HepG2 (cell line): ENCODE measurements around the gene DAZAP1. TPM values are rescaled to one million over a fixed set of nuclear protein-coding genes. Genes with fewer than 3 reads are reported as not detected.

Source experiments
- ATAC-seq: fragments of 200-7000 bp; cut with Tn5 transposase; 3 replicates; pipeline ENCODE4 v1.9.1; 2020; ENCODE audit warnings: mild to moderate bottlenecking, moderate library complexity
- BruUV-seq: library from RNA; stranded (reverse); fragments of 400-500 nt; replicated peaks from 2 replicates; lab custom pipeline; 2021; lab: Mats Ljungman, UMichigan
- CTCF ChIA-PET: fragments of 300-600 bp; formaldehyde crosslinking; extraction: SDS; loops from one replicate; lab custom pipeline; 2021; ENCODE audit warnings: low total read pairs, inconsistent platforms, low intra/inter-chr PET ratio; lab: Yijun Ruan, JAX
- POLR2A ChIA-PET: fragments of 350-600 bp; sonication (Branson Sonifier 250); formaldehyde crosslinking; loops from one replicate; lab custom pipeline; 2020; ENCODE audit warnings: antibody characterized with exemption, inconsistent platforms; lab: Yijun Ruan, JAX
- DNase-seq: peaks from one replicate; pipeline ENCODE4 v3.0.0-alpha.2; 2015; ENCODE audit warnings: low spot score
- FAIRE-seq: peaks from 3 replicates; lab custom pipeline; 2011; peaks lifted over from hg19 to GRCh38; lab: Jason Lieb, UNC
- H2AFZ ChIP-seq: one replicate; pipeline ENCODE4 v1.6.1; 2011; ENCODE audit warnings: low read length, inconsistent platforms
- H3K27ac ChIP-seq: fragments of 300-600 bp; 3 replicates; pipeline ENCODE4 v1.8.0; 2011; ENCODE audit warnings: mixed run types, mild to moderate bottlenecking, mixed read lengths, low read length, inconsistent platforms; ENCODE audit not compliant: insufficient read depth; ENCODE audit errors: extremely low read length
- H3K27me3 ChIP-seq, 2 experiments: fragments of 200-600 bp in 1 of 2; 2 replicates in 1 of 2; 3 replicates in 1 of 2; pipeline versions ENCODE4 v1.6.0 to v1.8.0; 2011; ENCODE audit warnings: low read length in 2 of 2, mild to moderate bottlenecking in 2 of 2, moderate library complexity in 2 of 2, inconsistent platforms in 1 of 2; ENCODE audit not compliant: insufficient read depth in 2 of 2, control insufficient read depth in 1 of 2
- H3K36me3 ChIP-seq, 2 experiments: fragments of 200-600 bp in 1 of 2; replicated peaks in 1 of 2; 2 replicates in 1 of 2; 3 replicates in 1 of 2; pipeline versions ENCODE4 v1.5.1 to v1.8.0; 2011; ENCODE audit warnings: low read length in 2 of 2, inconsistent platforms in 1 of 2; ENCODE audit not compliant: insufficient read depth in 2 of 2, control insufficient read depth in 1 of 2
- H3K4me1 ChIP-seq: 2 replicates; pipeline ENCODE4 v1.5.1; 2012; ENCODE audit warnings: low read length, inconsistent platforms; ENCODE audit not compliant: insufficient read depth
- H3K4me2 ChIP-seq: 2 replicates; pipeline ENCODE4 v1.6.0; 2011; ENCODE audit warnings: low read depth, low read length, inconsistent platforms
- H3K4me3 ChIP-seq, 3 experiments: fragments of 200-600 bp in 1 of 3; sonication (generic), shearing (Covaris generic) in 1 of 3; replicated peaks in 1 of 3; 2 replicates each; pipeline ENCODE4 v1.5.1; 2011 to 2016; ENCODE audit warnings: low read length in 3 of 3, inconsistent platforms in 2 of 3, low read depth in 2 of 3, mild to moderate bottlenecking in 2 of 3, control low read depth in 1 of 3, mixed read lengths in 1 of 3; ENCODE audit not compliant: insufficient read depth in 1 of 3
- H3K79me2 ChIP-seq: one replicate; pipeline ENCODE4 v1.6.1; 2011; ENCODE audit warnings: low read length, inconsistent platforms; ENCODE audit not compliant: insufficient read depth
- H3K9ac ChIP-seq: 2 replicates; pipeline ENCODE4 v1.6.0; 2011; ENCODE audit warnings: mild to moderate bottlenecking, low read depth, low read length, inconsistent platforms; ENCODE audit not compliant: insufficient read depth
- H3K9me3 ChIP-seq: 2 replicates; pipeline ENCODE4 v1.5.1; 2012; ENCODE audit warnings: mild to moderate bottlenecking, low read length
- H4K20me1 ChIP-seq: 2 replicates; pipeline ENCODE4 v1.6.0; 2011; ENCODE audit warnings: inconsistent platforms, mild to moderate bottlenecking, low read length, moderate library complexity; ENCODE audit not compliant: insufficient read depth
- AGO2 ChIP-seq: fragments of 200-400 bp; formaldehyde crosslinking; optimal IDR thresholded peaks from 2 replicates; pipeline ENCODE3; 2017; ENCODE audit warnings: mild to moderate bottlenecking, low read depth, low read length, moderate library complexity
- EEA1 ChIP-seq: sonication (generic); formaldehyde crosslinking; IDR thresholded peaks from 2 replicates; pipeline ENCODE4 v1.5.1; 2020; ENCODE audit warnings: mild to moderate bottlenecking, missing genetic modification reagents, borderline replicate concordance
- MTA3 ChIP-seq: sonication (generic); formaldehyde crosslinking; IDR thresholded peaks from 2 replicates; pipeline ENCODE4 v1.4.0; 2020; ENCODE audit warnings: missing genetic modification reagents
- NFIB ChIP-seq: sonication (generic); formaldehyde crosslinking; IDR thresholded peaks from 2 replicates; pipeline ENCODE4 v1.9.0; 2021; ENCODE audit warnings: missing genetic modification reagents, mild to moderate bottlenecking, borderline replicate concordance
- NR2C2 ChIP-seq: sonication (generic); formaldehyde crosslinking; IDR thresholded peaks from 2 replicates; pipeline ENCODE4 v1.4.0; 2020; ENCODE audit warnings: missing genetic modification reagents, mild to moderate bottlenecking, moderate library complexity, borderline replicate concordance
- ZNF292 ChIP-seq: sonication (generic); formaldehyde crosslinking; IDR thresholded peaks from 2 replicates; pipeline ENCODE4 v1.8.1; 2022; ENCODE audit warnings: mild to moderate bottlenecking, low read depth, missing genetic modification reagents, borderline replicate concordance
- ZNF431 ChIP-seq: sonication (generic); formaldehyde crosslinking; IDR thresholded peaks from 2 replicates; pipeline ENCODE4 v1.9.0; 2022; ENCODE audit warnings: missing genetic modification reagents, low read depth, mild to moderate bottlenecking, borderline replicate concordance
- ZNF432 ChIP-seq: sonication (generic); formaldehyde crosslinking; IDR thresholded peaks from 2 replicates; pipeline ENCODE4 v1.5.0; 2020; ENCODE audit warnings: missing genetic modification reagents, mild to moderate bottlenecking, borderline replicate concordance
- ZNF747 ChIP-seq: sonication (generic); formaldehyde crosslinking; IDR thresholded peaks from 2 replicates; pipeline ENCODE4 v1.8.1; 2023; ENCODE audit warnings: missing genetic modification reagents, mild to moderate bottlenecking, borderline replicate concordance
- ZNF850 ChIP-seq: sonication (generic); formaldehyde crosslinking; conservative IDR thresholded peaks from 2 replicates; pipeline ENCODE4 v1.9.0; 2021; ENCODE audit warnings: mild to moderate bottlenecking, missing genetic modification reagents
- WGBS: methylation state at CpG from one replicate; pipeline ENCODE4 v1.1.6; 2017; ENCODE audit warnings: low lambda C conversion rate; 5-methylcytosine and 5-hydroxymethylcytosine counted together
- in situ Hi-C: cut with HindIII; loops from 2 replicates; pipeline ENCODE4 v1.10.0; 2017; ENCODE audit warnings: low pct_unique_long_range_greater_than_20kb; ENCODE audit not compliant: extremely low pct_ligation_motif_present
- intact Hi-C: fragments of 100-400 bp; cut with micrococcal nuclease; formaldehyde crosslinking; loops from one replicate; pipeline ENCODE4 v1.10.0; 2022; ENCODE audit not compliant: unreplicated experiment
- polyA plus RNA-seq, 8 experiments: library from polyadenylated mRNA; depleted of rRNA in 3 of 8; stranded (reverse) in 7 of 8; unstranded in 1 of 8; fragments of >200 nt; fragmentation: Illumina TruSeq in 4 of 8; extraction: Trizol in 4 of 8; gene quantifications; 2 replicates each; pipeline versions ENCODE4 v1.2.1 to v1.2.3, GENCODE V29; 2011 to 2016; ENCODE audit warnings: low read depth in 4 of 8, missing spikeins in 1 of 8, mixed read lengths in 1 of 8; ENCODE audit not compliant: insufficient read depth in 1 of 8
- total RNA-seq, 5 experiments: library from RNA; depleted of rRNA; stranded (reverse); fragments of >200 nt; fragmentation: Illumina TruSeq; extraction: Trizol; gene quantifications; 2 replicates each; pipeline ENCODE4 v1.2.3, GENCODE V29; 2016; ENCODE audit warnings: low read depth in 1 of 5
- TF ChIP-seq, protein P1 (sequence below): sonication (generic); formaldehyde crosslinking; IDR thresholded peaks from 2 replicates; pipeline ENCODE4 v1.5.0; 2020; ENCODE audit warnings: mild to moderate bottlenecking, low read depth, missing genetic modification reagents, borderline replicate concordance
- TF ChIP-seq, protein P2 (sequence below), 2 experiments: sonication (generic) in 1 of 2; formaldehyde crosslinking in 1 of 2; IDR thresholded peaks; 2 replicates each; pipeline versions ENCODE4 v1.6.1 to v1.9.0; 2014 to 2022; ENCODE audit warnings: antibody characterized with exemption in 1 of 2, borderline replicate concordance in 1 of 2, inconsistent platforms in 1 of 2, low read depth in 1 of 2, missing genetic modification reagents in 1 of 2

DAZAP1 gene
- total and polyA plus RNA-seq, 2 of the 13 experiments (the other 11 are each of a cell fraction or from before 2014, with no cell fraction given) = 63.3 to 79.2 TPM

DNA sequence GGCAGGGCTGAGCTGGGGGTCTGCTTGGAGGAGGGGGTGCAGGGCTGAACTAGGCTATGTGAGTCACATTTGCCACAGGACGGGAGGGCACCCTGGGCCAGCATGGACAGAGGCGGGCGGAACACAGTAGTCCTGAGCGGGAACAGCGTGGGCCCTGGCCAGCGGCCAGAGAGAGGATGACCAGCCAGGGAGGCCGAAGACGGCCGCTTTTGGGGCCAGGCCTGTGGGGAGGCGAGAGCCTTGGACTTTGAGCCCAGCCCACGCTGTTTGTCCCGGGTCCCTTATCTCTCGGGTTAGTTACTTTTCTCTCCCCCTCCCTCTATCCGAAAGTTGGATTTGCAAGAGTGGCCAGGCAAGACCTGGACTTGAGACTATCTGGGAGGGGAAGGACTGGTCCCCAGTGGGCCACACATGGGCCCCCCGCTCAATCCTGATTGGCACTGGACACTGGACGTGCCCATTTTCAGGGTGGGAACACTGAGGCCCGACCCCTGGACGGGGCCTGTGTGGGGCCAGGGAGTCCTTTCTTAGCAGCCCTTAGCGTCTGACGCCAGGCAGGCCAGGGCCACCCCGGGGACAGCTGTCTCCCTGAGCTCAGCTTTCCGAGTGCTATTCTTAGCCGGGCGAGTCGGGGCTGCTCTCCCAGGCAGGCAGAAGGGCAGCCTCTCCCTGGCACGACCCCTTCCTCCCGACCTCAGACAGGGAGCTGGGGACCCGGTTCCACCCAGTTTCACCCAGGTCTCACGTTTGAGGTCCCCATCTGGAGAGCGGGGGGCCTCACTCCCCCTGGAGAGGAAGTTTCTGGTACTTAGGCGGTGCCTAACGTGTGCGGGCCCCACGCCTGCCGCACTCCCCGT, 6.9 kb upstream of the DAZAP1 start:
- TSS peak; percentile 25 for BruUV-seq
- Histone ChIP-seq H3K4me1 (peaks cover 51% of the 10 kb centered on the region), H3K27me3 (no peaks in the 10 kb centered on the region), H2AFZ (no peak overlapping the region), H3K36me3 (0 out of 5 replicates have a peak, but pooled peaks cover 0 to 2% of the 10 kb centered on the region in 2 experiments), H3K9ac (peak overlapping the region; percentile 75), H3K4me3 (peak overlapping the region; percentile 70 to 91 (median 78)), H4K20me1 (no peaks in the 10 kb centered on the region), H3K9me3 (no peaks in the 10 kb centered on the region), H3K4me2 (peak overlapping the region; percentile 98), H3K27ac (peak overlapping the region; percentile 85), H3K79me2 (no peaks in the 10 kb centered on the region)
- in situ Hi-C loops (no loop called here), intact Hi-C loops (no loop called here)
- CTCF ChIA-PET = no interaction called here
- ATAC-seq = peak; percentile 61
- peak; percentile 96 for DNase-seq
- WGBS = 5% methylated on average over 14 of the region's 36 CpGs
- POLR2A ChIA-PET = interaction anchor here (0.7 to 1.2 kb wide), 2 partner anchors 27 to 131 kb away, joined by 3 to 4 read pairs; partner anchors contain the start of gene CIRBP
- peak; percentile 92 for FAIRE-seq
- TF ChIP-seq NR2C2 (CRISPR knock-in tag) (peak; percentile 59; the same call in 1 of the 2 replicates), ZNF747 (CRISPR knock-in tag) (peak; percentile 92; the same call in 1 of the 2 replicates), ZNF850 (0 out of 2 replicates have a peak, but pooled peaks have one; percentile 39), ZNF432 (CRISPR knock-in tag) (no peak), AGO2 (peak; percentile 92), ZNF431 (CRISPR knock-in tag) (0 out of 2 replicates have a peak, but pooled peaks have one; percentile 36), MTA3 (CRISPR knock-in tag) (no peak), NFIB (CRISPR knock-in tag) (no peak), EEA1 (CRISPR knock-in tag) (peak; percentile 11; the same call in 1 of the 2 replicates), ZNF292 (CRISPR knock-in tag) (no peak)
- TF ChIP-seq, protein P1, sequence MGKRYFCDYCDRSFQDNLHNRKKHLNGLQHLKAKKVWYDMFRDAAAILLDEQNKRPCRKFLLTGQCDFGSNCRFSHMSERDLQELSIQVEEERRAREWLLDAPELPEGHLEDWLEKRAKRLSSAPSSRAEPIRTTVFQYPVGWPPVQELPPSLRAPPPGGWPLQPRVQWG (CRISPR knock-in tag) = no peak
- TF ChIP-seq, protein P2, sequence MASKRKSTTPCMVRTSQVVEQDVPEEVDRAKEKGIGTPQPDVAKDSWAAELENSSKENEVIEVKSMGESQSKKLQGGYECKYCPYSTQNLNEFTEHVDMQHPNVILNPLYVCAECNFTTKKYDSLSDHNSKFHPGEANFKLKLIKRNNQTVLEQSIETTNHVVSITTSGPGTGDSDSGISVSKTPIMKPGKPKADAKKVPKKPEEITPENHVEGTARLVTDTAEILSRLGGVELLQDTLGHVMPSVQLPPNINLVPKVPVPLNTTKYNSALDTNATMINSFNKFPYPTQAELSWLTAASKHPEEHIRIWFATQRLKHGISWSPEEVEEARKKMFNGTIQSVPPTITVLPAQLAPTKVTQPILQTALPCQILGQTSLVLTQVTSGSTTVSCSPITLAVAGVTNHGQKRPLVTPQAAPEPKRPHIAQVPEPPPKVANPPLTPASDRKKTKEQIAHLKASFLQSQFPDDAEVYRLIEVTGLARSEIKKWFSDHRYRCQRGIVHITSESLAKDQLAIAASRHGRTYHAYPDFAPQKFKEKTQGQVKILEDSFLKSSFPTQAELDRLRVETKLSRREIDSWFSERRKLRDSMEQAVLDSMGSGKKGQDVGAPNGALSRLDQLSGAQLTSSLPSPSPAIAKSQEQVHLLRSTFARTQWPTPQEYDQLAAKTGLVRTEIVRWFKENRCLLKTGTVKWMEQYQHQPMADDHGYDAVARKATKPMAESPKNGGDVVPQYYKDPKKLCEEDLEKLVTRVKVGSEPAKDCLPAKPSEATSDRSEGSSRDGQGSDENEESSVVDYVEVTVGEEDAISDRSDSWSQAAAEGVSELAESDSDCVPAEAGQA (IDR thresholded peaks at IDR 0.05; ENCODE audit: low read depth) = no peak
- TF ChIP-seq, protein P2 (CRISPR knock-in tag; IDR thresholded peaks at IDR 0.05; ENCODE audit: borderline replicate concordance) = no peak
